ENCODE results near the gene TOR1AIP2.
A peak's percentile ranks its signal among the peaks of the same experiment; 100 is the strongest.

TOR1AIP2 gene

DNA sequence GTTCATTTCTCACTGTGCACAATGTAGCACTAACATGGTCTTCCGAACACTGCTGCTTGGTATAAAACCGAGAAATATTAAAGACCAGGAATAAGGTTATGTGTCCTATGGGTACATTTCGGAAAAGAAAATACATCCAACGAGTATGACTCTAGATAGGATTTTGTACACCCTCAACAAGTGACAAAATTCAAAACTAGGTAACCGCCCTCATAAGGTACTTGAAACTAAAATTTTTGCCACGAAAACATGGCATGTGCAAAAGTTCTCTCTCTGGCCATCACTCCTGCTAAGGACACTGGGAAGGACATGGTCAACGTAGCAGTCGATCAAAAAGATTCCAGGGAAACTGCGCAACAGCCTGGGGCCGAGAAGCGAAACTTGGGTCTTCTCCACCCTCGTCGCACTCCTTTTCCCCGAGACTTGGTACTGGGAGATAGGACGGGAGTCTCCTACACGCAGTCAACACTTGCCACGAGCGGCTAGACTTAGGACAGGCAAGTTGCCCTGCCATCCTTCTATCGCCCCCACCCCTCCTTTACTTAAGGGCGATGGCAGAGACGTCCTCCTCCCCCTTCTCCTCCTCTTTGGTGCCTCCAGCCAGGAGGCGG lies 4.1 kb upstream of the TOR1AIP2 start:
- peaks cover 8% of the 10 kb centered on the region for H3K36me3 ChIP-seq
- TF ChIP-seq, protein P1, sequence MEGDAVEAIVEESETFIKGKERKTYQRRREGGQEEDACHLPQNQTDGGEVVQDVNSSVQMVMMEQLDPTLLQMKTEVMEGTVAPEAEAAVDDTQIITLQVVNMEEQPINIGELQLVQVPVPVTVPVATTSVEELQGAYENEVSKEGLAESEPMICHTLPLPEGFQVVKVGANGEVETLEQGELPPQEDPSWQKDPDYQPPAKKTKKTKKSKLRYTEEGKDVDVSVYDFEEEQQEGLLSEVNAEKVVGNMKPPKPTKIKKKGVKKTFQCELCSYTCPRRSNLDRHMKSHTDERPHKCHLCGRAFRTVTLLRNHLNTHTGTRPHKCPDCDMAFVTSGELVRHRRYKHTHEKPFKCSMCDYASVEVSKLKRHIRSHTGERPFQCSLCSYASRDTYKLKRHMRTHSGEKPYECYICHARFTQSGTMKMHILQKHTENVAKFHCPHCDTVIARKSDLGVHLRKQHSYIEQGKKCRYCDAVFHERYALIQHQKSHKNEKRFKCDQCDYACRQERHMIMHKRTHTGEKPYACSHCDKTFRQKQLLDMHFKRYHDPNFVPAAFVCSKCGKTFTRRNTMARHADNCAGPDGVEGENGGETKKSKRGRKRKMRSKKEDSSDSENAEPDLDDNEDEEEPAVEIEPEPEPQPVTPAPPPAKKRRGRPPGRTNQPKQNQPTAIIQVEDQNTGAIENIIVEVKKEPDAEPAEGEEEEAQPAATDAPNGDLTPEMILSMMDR (IDR thresholded peaks at IDR 0.05; ENCODE audit: low read depth, low read length) = no peak
- H3K4me3 ChIP-seq (ENCODE audit: low read depth, low read length) = peak overlapping the region; percentile 97
- no peaks in the 10 kb centered on the region for H3K9me3 ChIP-seq
- no peak for DNase-seq
- no peaks in the 10 kb centered on the region for H3K27me3 ChIP-seq
- H3K4me1 ChIP-seq = no peaks in the 10 kb centered on the region

DNA sequence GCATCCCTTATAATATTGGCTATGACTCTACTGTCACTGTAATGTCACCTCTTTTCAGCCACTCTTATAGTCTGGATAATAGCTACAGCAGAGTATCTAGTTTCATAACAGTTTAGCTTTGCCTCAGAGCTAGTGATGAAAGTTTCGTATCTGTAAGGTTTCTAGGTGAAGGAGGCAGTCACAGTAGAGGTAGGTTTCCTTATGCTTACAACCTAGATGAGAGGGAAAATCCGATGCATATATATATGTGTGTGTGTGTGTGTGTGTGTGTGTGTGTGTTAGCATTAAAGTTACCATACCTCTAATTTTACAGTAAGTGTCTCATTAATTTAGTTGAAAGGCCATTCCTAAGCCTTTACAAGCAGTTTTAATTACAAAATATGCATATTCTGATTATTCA lies 2.2 kb upstream of the TOR1AIP2 start:
- DNase-seq = no peak

DNA sequence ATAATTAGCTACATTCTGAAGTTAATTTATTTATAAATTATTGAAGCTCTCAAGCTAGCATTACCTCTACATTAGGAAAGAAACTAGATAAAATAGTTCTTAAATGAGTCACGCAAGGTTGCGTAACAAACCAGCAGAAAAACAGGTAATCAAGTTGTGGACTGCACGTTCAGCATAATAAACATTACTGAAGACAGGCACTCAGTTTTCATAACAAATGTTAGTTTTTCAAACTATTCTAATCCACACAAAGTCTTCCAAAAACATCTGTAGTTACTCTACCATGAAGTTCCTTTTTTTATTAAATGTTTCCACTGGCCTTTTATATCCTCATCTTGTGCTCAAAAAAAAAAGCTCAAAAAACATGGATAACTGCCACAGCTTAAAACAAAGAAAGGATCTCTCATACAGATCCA lies 1.3 kb downstream of the TOR1AIP2 start:
- Histone ChIP-seq H3K4me3 (ENCODE audit: low read depth, low read length) (peak overlapping the region; percentile 92), H3K27me3 (no peaks in the 10 kb centered on the region), H3K4me1 (no peaks in the 10 kb centered on the region), H3K36me3 (peaks cover 35% of the 10 kb centered on the region), H3K9me3 (no peaks in the 10 kb centered on the region)
- TF ChIP-seq, protein P1 (IDR thresholded peaks at IDR 0.05; ENCODE audit: low read depth, low read length) = no peak
- DNase-seq = no peak

More for the DNA sequence above, 2.2 kb upstream of the TOR1AIP2 start:
- TF ChIP-seq, protein P1 (IDR thresholded peaks at IDR 0.05; ENCODE audit: low read depth, low read length) = no peak
- no peaks in the 10 kb centered on the region for H3K27me3 ChIP-seq
- H3K4me3 ChIP-seq (ENCODE audit: low read depth, low read length) = no peak overlapping the region
- no peaks in the 10 kb centered on the region for H3K9me3 ChIP-seq
- peaks cover 15% of the 10 kb centered on the region for H3K36me3 ChIP-seq
- no peaks in the 10 kb centered on the region for H3K4me1 ChIP-seq

DNA sequence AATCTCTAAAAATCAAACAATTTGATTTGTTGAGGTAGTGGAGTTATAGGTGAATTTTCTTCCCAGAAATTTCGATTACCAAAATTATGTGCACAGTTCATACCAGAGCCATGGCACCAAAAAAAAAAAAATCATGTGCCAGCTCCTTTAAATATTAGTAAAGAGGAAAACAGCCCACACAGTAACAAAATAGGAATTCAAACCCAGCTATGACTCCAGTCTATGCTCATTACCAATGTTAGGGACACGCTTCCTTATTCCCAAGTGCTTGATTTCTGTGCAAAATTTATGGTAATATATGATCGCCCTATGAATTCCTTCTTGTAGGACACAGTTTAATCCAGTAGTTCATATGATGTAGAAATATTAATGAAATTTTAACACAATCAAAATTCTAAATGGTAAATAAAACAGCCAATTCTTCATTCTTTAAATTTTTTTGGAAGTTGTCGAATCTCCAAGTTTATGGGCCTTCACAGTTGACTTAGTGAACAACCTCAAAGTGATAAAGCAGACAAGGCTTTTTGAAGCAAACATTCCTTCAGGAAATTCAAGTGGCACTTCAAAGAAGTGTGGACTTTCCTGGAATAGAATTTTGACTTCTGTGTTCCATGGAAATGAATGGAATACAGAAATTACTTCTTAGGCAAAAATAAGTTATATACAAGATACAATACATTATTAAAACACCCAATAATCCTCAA lies 1.9 kb downstream of the TOR1AIP2 start:
- H3K36me3 ChIP-seq = peaks cover 35% of the 10 kb centered on the region
- no peaks in the 10 kb centered on the region for H3K9me3 ChIP-seq
- TF ChIP-seq, protein P1 (IDR thresholded peaks at IDR 0.05; ENCODE audit: low read depth, low read length) = no peak
- no peak overlapping the region for H3K4me3 ChIP-seq (ENCODE audit: low read depth, low read length)
- no peaks in the 10 kb centered on the region for H3K27me3 ChIP-seq
- DNase-seq = no peak
- H3K4me1 ChIP-seq = no peaks in the 10 kb centered on the region

DNA sequence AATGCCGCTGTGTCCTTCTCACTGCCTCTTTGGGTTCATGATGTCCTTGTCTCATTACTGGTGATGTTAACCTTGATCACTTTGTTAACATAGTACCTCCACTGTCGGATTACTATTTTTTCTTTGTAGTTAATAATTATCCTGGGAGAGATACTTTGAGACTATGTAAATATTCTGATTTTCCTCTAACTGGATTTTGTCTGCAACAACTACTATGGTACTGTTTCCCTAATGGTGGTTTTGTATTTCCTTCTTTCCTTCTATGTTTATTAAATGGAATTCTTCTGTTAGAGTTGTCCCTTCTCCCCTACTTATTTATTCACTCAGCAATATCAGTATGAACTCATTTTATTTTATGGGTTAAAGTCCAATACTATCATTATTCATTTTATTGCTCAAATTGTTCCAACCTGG lies 4.2 kb downstream of the TOR1AIP2 start:
- DNase-seq = no peak
- H3K36me3 ChIP-seq = peaks cover 39% of the 10 kb centered on the region
- H3K4me1 ChIP-seq = no peaks in the 10 kb centered on the region
- TF ChIP-seq, protein P1 (IDR thresholded peaks at IDR 0.05; ENCODE audit: low read depth, low read length) = no peak
- H3K4me3 ChIP-seq (ENCODE audit: low read depth, low read length) = no peak overlapping the region
- H3K27me3 ChIP-seq = no peaks in the 10 kb centered on the region
- no peaks in the 10 kb centered on the region for H3K9me3 ChIP-seq

DNA sequence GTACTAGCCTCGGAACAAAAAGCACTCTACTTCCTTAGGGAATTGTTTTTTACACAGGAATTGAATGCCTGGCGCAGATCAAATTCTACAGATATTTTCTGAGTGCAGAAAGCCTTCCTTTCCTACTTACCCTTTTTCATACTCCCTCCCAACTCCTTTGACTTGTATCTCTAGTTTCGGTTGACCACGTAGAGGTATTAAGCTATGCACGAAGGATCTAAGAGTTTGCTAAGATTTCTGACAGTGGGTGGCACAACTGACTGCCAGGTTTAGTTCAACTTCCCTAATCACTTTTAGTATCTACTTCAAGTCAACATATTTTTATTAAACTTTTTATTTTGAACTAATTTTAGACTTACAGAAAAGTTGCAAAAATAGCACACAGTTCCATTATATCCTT lies 5.0 kb downstream of the TOR1AIP2 start:
- H3K4me1 ChIP-seq = no peaks in the 10 kb centered on the region
- TF ChIP-seq, protein P1 (IDR thresholded peaks at IDR 0.05; ENCODE audit: low read depth, low read length) = no peak
- H3K9me3 ChIP-seq = no peaks in the 10 kb centered on the region
- H3K4me3 ChIP-seq (ENCODE audit: low read depth, low read length) = no peak overlapping the region
- H3K27me3 ChIP-seq = no peaks in the 10 kb centered on the region
- DNase-seq = no peak
- peaks cover 46% of the 10 kb centered on the region for H3K36me3 ChIP-seq

Data from BE2C (cell line).